Measurements from ENCODE around the gene LUC7L. TPM values are rescaled to one million over a fixed set of nuclear protein-coding genes. Genes with fewer than 3 reads are reported as not detected.

LUC7L gene, protein sequence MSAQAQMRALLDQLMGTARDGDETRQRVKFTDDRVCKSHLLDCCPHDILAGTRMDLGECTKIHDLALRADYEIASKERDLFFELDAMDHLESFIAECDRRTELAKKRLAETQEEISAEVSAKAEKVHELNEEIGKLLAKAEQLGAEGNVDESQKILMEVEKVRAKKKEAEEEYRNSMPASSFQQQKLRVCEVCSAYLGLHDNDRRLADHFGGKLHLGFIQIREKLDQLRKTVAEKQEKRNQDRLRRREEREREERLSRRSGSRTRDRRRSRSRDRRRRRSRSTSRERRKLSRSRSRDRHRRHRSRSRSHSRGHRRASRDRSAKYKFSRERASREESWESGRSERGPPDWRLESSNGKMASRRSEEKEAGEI
- total RNA-seq = 10 to 100 TPM; 57.0 to 60.8 TPM

DNA sequence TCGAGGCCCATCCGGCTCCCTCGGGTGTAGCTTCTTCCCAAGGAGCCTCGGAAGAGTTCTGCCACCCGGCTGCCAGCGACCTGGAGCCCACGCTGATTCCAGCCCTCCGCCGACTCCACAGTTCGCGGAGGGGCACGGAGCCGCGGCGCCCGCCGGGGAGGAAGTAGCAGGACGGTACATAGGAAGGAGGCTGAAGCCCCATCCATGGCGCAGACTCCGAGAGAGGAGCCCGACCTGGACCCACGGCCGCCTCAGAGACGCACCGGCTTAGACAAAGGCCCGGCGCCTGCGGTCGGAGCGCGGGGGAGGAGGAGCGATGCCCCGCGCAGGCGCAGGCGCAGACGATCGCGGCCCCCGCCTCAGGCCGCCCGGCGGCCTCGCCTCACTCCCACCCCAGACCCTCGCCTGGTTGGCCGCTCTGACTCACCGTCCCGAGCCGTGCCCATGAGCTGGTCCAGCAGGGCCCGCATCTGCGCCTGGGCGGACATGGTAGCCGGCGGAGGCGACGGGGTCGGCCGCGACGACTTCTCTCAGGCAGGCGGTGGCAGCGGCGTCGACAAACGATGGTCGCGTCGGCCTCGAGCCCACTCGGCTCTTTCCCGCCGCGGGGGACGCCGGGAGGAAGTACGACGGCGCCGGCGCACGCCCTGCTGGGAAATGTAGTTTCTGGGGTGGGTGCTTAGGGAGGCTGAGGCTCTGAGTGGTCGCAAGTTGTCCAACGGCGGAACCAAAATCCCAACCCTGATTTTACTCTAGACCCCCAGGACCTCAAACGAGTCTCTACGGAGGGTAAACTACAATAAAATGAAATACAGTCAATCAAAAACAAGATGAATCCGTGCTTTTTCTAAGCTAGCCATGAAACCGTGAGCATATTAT, at the start of gene LUC7L:
TSS of gene LUC7L (minus strand) at position 598 of the 879 bp plus-strand sequence. CDS start at position 488, 110 bp downstream.
- peaks cover 31% of the 10 kb centered on the region for H3K4me1 Mint-ChIP-seq (ENCODE audit: low read depth)
- peak within 1 kb of the TSS; percentile 89 for H3K27ac Mint-ChIP-seq
- CTCF ChIA-PET = interaction anchor here (0.9 to 2.4 kb wide), 9 partner anchors 13 to 133 kb away, joined by 3 to 26 read pairs (median 4); no protein-coding TSS in a partner anchor
- DNase-seq = peak; percentile 91
- peak within 1 kb of the TSS; percentile 89 for H3K4me3 Mint-ChIP-seq
- H3K9me3 Mint-ChIP-seq = no peaks in the 10 kb centered on the region
- POLR2A ChIA-PET = interaction anchor here (0.9 to 2.1 kb wide), 4 partner anchors 15 to 142 kb away, joined by 3 to 8 read pairs (median 4); partner anchors contain the start of gene MRPL28
- no peaks in the 10 kb centered on the region for H3K27me3 Mint-ChIP-seq
- intact Hi-C loops (cut with micrococcal nuclease) = no loop called here
- H3K36me3 Mint-ChIP-seq = peaks cover 26% of the 10 kb centered on the region

DNA sequence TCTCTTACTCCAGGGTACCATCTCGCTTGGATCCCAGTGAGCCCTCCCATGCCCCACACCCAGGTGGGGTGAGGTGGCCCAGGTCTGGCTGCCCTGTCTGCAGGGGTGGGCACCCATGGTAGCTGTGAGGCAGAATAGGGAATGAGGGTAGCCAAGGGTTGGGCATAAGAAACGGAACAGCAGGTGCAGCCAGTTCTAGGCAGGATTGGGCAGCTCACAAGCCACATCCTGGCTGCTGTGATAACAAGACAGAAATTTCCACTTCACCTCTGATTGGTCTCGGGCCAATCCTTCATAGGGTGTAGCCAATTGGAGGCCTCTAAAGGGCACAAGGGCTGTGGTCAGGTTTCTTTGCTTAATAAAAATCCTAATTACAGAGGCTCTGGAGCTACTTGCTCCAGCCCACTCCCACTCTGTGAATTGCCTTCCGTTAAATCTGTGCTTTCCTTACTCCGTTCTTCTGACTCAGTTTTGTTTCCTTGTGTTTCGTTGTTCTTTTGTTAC, 49.7 kb upstream of the LUC7L start:
- Mint-ChIP-seq H3K4me1 (ENCODE audit: low read depth) (peaks cover 5% of the 10 kb centered on the region), H3K27ac (no peak overlapping the region), H3K36me3 (no peaks in the 10 kb centered on the region), H3K4me3 (no peak overlapping the region), H3K9me3 (no peaks in the 10 kb centered on the region), H3K27me3 (peaks cover 18% of the 10 kb centered on the region)
- ChIA-PET CTCF (interaction anchor here (1.0 kb wide), 1 partner anchor 31 kb away, joined by 3 read pairs; no protein-coding TSS in a partner anchor), POLR2A (interaction anchor here (1.0 kb wide), 1 partner anchor 43 kb away, joined by 4 read pairs; no protein-coding TSS in a partner anchor)
- DNase-seq = peak; percentile 49
- intact Hi-C loops (cut with micrococcal nuclease) = no loop called here

DNA sequence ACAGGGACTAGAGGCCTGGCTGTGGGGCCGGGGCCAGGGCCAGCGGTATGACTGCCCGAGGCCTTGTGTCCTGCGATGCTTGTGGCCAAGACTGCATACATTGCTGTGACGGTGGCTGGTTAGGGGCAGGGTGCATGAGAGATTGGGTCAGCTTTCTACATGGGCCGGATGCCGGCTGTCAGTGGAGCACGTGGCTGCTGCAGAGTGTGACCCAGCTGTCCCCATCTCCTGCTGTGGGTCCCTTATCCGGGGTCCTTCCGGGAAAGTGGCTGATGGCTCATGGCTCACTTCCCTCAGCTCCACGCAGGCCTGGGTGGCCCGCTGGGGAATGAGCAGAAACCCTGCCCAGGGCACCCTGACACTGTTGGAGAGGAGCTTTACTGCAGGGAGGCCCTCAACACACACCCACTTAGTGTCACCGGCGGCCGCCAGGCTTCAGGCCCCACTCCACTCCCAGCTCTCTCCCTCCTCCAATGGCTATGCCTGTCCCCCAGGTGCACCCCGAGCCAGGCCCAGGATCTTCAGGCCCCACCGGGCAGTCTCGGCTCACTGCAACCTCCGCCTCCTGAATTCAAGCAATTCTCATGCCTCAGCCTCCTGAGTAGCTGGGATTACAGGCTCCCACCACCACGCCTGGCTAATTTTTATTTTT, 47.3 kb upstream of the LUC7L start:
- peaks cover 5% of the 10 kb centered on the region for H3K4me1 Mint-ChIP-seq (ENCODE audit: low read depth)
- no peaks in the 10 kb centered on the region for H3K36me3 Mint-ChIP-seq
- peaks cover 18% of the 10 kb centered on the region for H3K27me3 Mint-ChIP-seq
- H3K27ac Mint-ChIP-seq = no peak overlapping the region
- H3K9me3 Mint-ChIP-seq = no peaks in the 10 kb centered on the region
- peak overlapping the region; percentile 48 for H3K4me3 Mint-ChIP-seq
- ChIA-PET POLR2A (no interaction called here), CTCF (no interaction called here)
- intact Hi-C loops (cut with micrococcal nuclease) = no loop called here
- no peak for DNase-seq

DNA sequence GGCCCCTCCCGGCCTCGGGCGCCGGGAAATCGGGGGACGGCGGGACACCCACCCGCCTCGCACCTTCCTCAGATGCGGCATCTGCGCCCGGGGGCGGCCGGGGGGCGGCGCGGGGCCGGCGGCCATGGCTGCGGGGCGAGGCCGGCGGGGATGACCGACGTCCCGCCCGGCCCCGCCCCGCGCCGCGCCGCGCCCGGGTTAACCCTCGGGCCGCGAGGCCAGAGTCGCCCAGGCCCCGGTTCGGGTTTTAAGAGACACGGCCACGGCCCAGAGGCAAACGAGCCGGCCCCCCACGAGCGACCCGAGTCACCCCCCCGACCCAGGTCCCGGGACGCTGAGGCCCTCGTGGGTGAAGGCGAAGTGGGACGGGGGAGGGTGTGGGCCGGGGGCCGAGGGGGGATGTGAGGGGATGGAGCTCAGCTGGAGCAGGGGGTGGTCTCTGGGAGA, 46.6 kb upstream of the LUC7L start, which contains the start of gene RGS11:
TSS of gene RGS11 (minus strand) at position 159 of the 447 bp plus-strand sequence. CDS start at position 126, 33 bp downstream.
- CTCF ChIA-PET = no interaction called here

DNA sequence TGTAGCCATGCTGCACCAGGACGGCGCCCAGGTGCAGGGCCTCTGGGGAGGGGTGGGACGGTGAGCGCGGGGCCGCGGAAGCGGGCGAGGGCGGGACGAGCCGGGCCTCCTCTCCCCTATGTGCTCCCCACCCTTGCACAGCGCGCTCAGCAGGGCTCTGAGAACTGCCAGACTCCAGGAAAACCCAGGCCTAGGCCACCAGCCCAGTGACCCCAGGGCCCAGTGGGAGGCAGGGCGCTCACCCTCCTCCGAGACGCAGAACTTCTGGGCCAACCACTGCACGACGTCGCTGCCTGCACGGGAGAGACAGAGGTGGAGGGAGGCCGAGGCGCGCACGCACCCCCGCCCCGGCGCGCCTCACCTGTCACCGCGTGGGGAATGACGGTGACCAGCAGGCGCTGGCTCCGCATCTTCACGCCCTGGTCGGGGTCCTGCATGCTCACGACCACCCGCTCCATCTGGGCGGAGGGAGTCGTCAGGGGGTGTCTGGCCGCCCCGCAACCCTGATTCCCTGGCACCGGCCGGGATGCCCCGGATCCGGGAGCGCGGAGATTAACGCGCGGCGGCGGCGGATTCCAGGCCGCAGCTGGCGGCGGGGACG, 45.9 kb upstream of the LUC7L start:
- Mint-ChIP-seq H3K27ac (no peak overlapping the region), H3K36me3 (no peaks in the 10 kb centered on the region), H3K4me3 (no peak overlapping the region), H3K4me1 (ENCODE audit: low read depth) (peaks cover 5% of the 10 kb centered on the region), H3K27me3 (peaks cover 16% of the 10 kb centered on the region), H3K9me3 (no peaks in the 10 kb centered on the region)
- CTCF ChIA-PET = no interaction called here
- intact Hi-C loops (cut with micrococcal nuclease) = no loop called here
- POLR2A ChIA-PET = no interaction called here
- peak; percentile 21 for DNase-seq

More for the DNA sequence above, 46.6 kb upstream of the LUC7L start, which contains the start of gene RGS11:
- Mint-ChIP-seq H3K27ac (no peak within 1 kb of the TSS), H3K9me3 (no peaks in the 10 kb centered on the region), H3K4me3 (peak within 1 kb of the TSS; percentile 48), H3K4me1 (ENCODE audit: low read depth) (peaks cover 5% of the 10 kb centered on the region), H3K27me3 (peaks cover 16% of the 10 kb centered on the region), H3K36me3 (no peaks in the 10 kb centered on the region)
- POLR2A ChIA-PET = no interaction called here
- no peak for DNase-seq
- intact Hi-C loops (cut with micrococcal nuclease) = no loop called here

DNA sequence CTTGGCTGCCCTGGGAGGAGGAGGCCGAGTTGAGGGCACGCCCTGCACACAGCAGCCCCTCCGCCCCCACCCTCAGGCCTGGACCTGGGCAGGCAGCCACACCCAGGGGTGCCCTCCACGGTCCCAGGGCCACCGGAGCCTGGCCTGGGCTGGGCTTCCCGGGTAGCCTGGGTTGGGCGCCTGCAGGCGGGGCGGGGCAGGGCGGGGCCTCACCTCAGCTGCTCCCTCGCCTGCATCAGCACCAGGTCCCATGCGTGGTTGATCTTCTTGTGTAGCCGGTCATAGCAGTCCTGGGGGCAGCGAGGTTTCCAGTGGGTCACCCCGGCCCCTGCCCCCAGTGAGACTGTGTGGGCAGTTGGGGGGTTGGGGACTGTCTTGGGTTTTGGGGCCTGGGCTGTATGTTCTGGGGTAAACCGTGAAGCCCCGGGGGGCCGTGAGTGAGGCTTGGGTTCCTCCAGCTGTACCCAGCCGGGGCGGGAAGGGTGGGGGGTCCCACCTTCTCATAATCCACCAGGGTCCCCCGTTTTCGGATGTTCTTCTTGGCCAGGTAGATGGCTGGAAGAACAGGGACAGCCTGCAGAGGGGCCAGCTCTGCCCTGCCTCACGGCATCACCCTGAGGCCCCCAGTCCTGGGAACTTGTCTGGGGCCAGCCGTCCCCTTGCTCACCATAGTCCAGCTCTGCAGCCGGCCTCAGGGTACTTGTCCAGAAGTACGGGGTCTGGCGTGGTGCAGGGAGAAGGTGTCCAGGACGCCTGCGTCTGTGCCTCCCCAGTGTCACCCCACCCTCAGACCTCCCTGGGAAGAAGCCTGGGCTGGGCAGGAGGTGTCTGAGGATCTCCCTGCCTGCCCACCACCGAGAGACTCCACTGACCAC, 44.5 kb upstream of the LUC7L start:
- H3K4me3 Mint-ChIP-seq = no peak overlapping the region
- no peaks in the 10 kb centered on the region for H3K9me3 Mint-ChIP-seq
- H3K27ac Mint-ChIP-seq = no peak overlapping the region
- no peak for DNase-seq
- peaks cover 3% of the 10 kb centered on the region for H3K4me1 Mint-ChIP-seq (ENCODE audit: low read depth)
- peaks cover 12% of the 10 kb centered on the region for H3K27me3 Mint-ChIP-seq
- POLR2A ChIA-PET = no interaction called here
- intact Hi-C loops (cut with micrococcal nuclease) = no loop called here
- no peaks in the 10 kb centered on the region for H3K36me3 Mint-ChIP-seq
- CTCF ChIA-PET = no interaction called here

DNA sequence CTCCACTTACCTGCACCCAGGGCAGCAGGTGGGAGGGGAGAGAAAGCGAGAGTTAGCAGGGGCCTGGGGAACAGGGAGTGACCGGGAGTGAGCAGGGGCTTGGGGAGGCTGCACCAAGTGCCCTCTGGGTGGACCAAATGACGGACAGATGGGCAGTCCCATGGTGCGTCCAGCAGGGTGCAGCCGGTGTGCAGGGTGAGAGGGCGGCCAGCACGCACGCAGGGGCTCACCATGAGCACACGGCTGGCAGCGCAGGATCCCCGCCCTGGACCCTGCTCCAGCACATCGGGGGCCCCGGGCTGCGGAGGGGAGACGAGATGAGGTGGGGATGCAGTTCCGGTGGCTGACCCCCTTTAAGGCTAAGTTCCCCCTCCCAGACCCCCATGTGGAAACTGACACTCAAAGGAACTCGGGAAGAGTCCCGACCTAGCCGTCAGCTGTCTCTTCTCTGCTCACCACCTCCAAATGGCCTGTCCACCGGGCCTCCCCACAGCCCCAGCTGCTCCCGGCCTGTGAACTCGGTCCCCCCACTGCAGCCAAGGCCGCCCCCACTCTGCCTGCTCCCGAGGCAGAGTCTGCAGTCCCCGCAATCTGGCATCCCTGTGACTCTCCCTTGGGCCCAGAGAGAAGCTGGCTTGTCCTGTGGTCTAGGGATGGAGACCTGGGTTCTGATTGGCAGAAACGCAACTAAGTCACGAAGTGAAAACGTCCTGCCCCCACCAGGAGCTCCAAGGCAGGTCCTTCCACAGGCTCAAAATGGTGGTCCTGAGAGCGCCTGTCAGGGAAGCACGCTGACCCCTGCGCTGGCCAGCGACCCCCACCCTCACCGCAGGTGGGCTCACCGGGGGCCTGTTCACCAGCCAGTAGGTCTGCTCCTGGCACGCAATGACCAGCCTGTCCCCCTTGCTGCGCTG, 43.6 kb upstream of the LUC7L start:
- no peaks in the 10 kb centered on the region for H3K9me3 Mint-ChIP-seq
- ChIA-PET CTCF (no interaction called here), POLR2A (no interaction called here)
- peaks cover 12% of the 10 kb centered on the region for H3K27me3 Mint-ChIP-seq
- H3K27ac Mint-ChIP-seq = no peak overlapping the region
- intact Hi-C loops (cut with micrococcal nuclease) = no loop called here
- no peak overlapping the region for H3K4me3 Mint-ChIP-seq
- DNase-seq = no peak
- H3K4me1 Mint-ChIP-seq (ENCODE audit: low read depth) = peaks cover 3% of the 10 kb centered on the region
- no peaks in the 10 kb centered on the region for H3K36me3 Mint-ChIP-seq

DNA sequence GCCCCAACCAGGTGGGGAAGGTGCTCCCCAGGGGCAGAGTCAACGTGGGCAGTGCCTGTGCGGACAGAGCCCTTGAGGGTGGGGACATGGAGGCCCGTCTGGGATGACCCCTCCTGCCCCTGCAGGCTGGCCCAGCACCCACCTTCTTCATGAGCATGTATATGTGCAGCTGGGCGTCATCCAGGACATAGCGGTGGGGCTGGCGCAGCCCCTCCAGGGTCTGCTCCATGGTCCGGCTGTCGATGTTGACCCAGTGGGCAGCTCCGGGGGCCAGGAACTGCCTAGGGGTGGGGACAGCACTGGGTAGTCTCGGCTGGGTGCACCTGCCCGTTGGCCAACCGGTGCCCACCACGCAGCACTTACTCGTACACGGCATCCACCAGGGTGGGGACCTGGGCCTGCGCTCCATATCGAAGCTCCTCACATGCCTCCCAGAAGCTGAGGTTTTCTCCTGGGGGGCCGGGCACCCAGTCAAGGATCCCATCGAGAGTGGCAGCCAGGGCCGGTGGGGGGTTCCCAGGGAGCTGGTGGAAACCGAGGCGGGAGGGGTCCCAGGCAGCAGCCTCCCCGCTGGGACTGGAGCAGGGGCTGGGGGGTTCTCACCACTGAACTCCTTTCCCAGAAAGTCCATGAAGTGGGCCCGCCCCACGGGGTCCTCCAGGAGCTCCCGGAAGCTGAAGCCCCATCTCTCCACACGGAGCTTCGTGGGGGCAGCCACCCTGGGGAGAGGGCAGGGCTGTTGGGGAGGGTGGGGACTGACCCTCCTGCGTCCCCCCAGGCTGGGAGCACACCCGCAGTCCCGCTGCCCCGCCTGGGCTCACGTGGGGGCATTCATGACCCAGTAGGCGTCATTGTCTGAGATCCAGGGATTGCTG, 41.4 kb upstream of the LUC7L start:
- Mint-ChIP-seq H3K4me3 (no peak overlapping the region), H3K36me3 (no peaks in the 10 kb centered on the region), H3K27me3 (peaks cover 6% of the 10 kb centered on the region), H3K4me1 (ENCODE audit: low read depth) (peaks cover 5% of the 10 kb centered on the region), H3K27ac (no peak overlapping the region), H3K9me3 (no peaks in the 10 kb centered on the region)
- DNase-seq = no peak
- CTCF ChIA-PET = no interaction called here
- POLR2A ChIA-PET = no interaction called here
- intact Hi-C loops (cut with micrococcal nuclease) = no loop called here

DNA sequence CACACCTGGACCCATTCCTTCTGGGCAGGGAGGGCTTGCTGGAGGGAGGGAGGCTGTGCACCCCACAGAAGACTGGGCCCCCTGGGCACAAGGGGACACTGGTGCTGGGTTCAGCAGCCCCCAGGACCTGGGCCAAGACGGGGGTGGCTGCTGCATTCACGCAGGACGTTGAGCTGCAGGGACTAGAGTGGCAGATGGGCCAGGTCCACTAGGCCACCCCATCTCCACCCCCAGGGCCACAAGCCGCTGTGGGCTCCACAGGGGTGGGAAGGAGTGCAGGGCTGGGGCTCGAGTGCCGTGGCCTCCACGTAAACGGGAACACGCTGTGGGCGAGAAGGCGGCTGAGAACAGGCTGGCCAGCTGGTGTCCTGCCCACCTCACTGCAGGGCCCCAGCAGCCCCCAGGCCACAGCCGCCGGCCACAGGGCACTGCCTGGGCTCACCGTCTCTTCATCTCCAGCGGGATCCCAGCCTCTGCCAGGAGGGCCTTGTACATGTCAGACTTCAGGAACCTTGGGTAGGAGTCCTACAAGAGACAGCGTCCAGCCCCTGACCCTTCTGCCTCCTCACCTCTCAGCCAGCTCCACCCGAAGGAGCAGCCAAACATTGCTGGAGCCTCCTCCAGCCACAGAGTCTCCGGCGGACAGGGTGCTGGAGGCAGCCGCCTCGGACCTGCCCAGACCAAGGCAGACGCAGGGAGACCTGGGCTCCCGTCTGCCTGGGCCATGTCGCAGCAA, 40.0 kb upstream of the LUC7L start:
- Mint-ChIP-seq H3K9me3 (no peaks in the 10 kb centered on the region), H3K4me3 (no peak overlapping the region), H3K4me1 (ENCODE audit: low read depth) (peaks cover 5% of the 10 kb centered on the region), H3K27me3 (peaks cover 2% of the 10 kb centered on the region), H3K27ac (no peak overlapping the region), H3K36me3 (no peaks in the 10 kb centered on the region)
- no peak for DNase-seq
- intact Hi-C loops (cut with micrococcal nuclease) = no loop called here
- ChIA-PET POLR2A (no interaction called here), CTCF (no interaction called here)

All from activated CD4-positive, alpha-beta memory T cell treated with anti-CD3 and anti-CD28 coated beads for 36 hours (primary cell).